GM12878 (cell line): Measurements from ENCODE around the gene PRCC. TPM values are rescaled to one million over a fixed set of nuclear protein-coding genes. Genes with fewer than 3 reads are reported as not detected.

Source experiments
- ATAC-seq: fragments of 200-7000 bp; cut with Tn5 transposase; 3 replicates; pipeline ENCODE4 v1.9.1; 2020; ENCODE audit warnings: mild to moderate bottlenecking, moderate library complexity
- BruUV-seq: library from RNA; stranded (reverse); fragments of 400-500 nt; replicated peaks from 2 replicates; lab custom pipeline; 2021; lab: Mats Ljungman, UMichigan
- CTCF ChIA-PET: fragments of 300-600 bp; sonication (Branson Sonifier 250); formaldehyde crosslinking; extraction: SDS; loops from one replicate; lab custom pipeline; 2021; ENCODE audit warnings: inconsistent platforms; lab: Yijun Ruan, JAX
- POLR2A ChIA-PET: fragments of 350-600 bp; formaldehyde crosslinking; extraction: SDS; loops from one replicate; lab custom pipeline; 2021; ENCODE audit warnings: inconsistent platforms; lab: Charles Lee
- RAD21 ChIA-PET: fragments of 300-600 bp; sonication (Branson Sonifier 250); formaldehyde crosslinking; loops from one replicate; lab custom pipeline; 2023; ENCODE audit warnings: antibody characterized with exemption; ENCODE audit not compliant: unreplicated experiment; lab: Charles Lee
- SMC1A ChIA-PET: fragments of 300-600 bp; sonication (Branson Sonifier 250); formaldehyde crosslinking; loops from one replicate; lab custom pipeline; 2023; ENCODE audit not compliant: unreplicated experiment, uncharacterized antibody; lab: Charles Lee
- DNase-seq: peaks from one replicate; pipeline ENCODE4 v3.0.0-alpha.2; 2011; ENCODE audit warnings: low read depth, low spot score
- FAIRE-seq: peaks from 3 replicates; lab custom pipeline; 2011; peaks lifted over from hg19 to GRCh38; lab: Jason Lieb, UNC
- H2AFZ ChIP-seq: 2 replicates; pipeline ENCODE4 v1.6.0; 2011; ENCODE audit warnings: low read depth, low read length, control low read depth; ENCODE audit not compliant: control insufficient read depth
- H3K27ac ChIP-seq: 2 replicates; pipeline ENCODE4 v1.5.1; 2011; ENCODE audit warnings: control low read depth; ENCODE audit not compliant: control insufficient read depth, insufficient read depth
- H3K27me3 ChIP-seq, 2 experiments: replicated peaks in 1 of 2; 2 replicates each; pipeline versions ENCODE4 v1.6.0 to v1.6.1; 2011; ENCODE audit warnings: low read length in 1 of 2; ENCODE audit not compliant: control insufficient read depth in 2 of 2, insufficient read depth in 2 of 2
- H3K36me3 ChIP-seq, 2 experiments: 2 replicates each; pipeline ENCODE4 v1.5.1; 2011; ENCODE audit warnings: low read length in 1 of 2; ENCODE audit not compliant: control insufficient read depth in 2 of 2, insufficient read depth in 2 of 2
- H3K4me1 ChIP-seq: 2 replicates; pipeline ENCODE4 v1.6.1; 2011; ENCODE audit warnings: mild to moderate bottlenecking, low read length, moderate library complexity, mixed read lengths; ENCODE audit not compliant: control insufficient read depth, insufficient read depth
- H3K4me2 ChIP-seq: 2 replicates; pipeline ENCODE4 v1.6.0; 2011; ENCODE audit warnings: control low read depth; ENCODE audit not compliant: control insufficient read depth, insufficient read depth
- H3K4me3 ChIP-seq: fragments of 200-600 bp; sonication (generic); 2 replicates; pipeline ENCODE4 v1.5.1; 2016
- H3K79me2 ChIP-seq: 2 replicates; pipeline ENCODE4 v1.6.0; 2011; ENCODE audit warnings: low read length; ENCODE audit not compliant: control insufficient read depth, insufficient read depth
- H3K9ac ChIP-seq: 2 replicates; pipeline ENCODE4 v1.8.0; 2011; ENCODE audit warnings: low read length, control low read depth, mixed read lengths; ENCODE audit not compliant: control insufficient read depth, insufficient read depth
- H3K9me3 ChIP-seq: replicated peaks from 3 replicates; pipeline ENCODE4 v1.5.1; 2011; ENCODE audit warnings: mild to moderate bottlenecking, low read length; ENCODE audit not compliant: control insufficient read depth, insufficient read depth
- H4K20me1 ChIP-seq: 2 replicates; pipeline ENCODE4 v1.6.0; 2011; ENCODE audit not compliant: control insufficient read depth, insufficient read depth
- CBFB ChIP-seq: IDR thresholded peaks from 2 replicates; pipeline ENCODE4 v1.6.1; 2016; ENCODE audit warnings: antibody characterized with exemption, low read depth
- IKZF1 ChIP-seq: fragments of 450-650 bp; conservative IDR thresholded peaks from 2 replicates; pipeline ENCODE4 v1.6.1; 2017; ENCODE audit warnings: antibody characterized with exemption, mild to moderate bottlenecking
- KLF5 ChIP-seq: fragments of 450-650 bp; IDR thresholded peaks from 2 replicates; pipeline ENCODE4 v1.6.1; 2014; ENCODE audit warnings: mild to moderate bottlenecking; ENCODE audit not compliant: partially characterized antibody
- MXI1 ChIP-seq: fragments of 150-350 bp; IDR thresholded peaks from 2 replicates; pipeline ENCODE4 v1.6.1; 2011; ENCODE audit warnings: low read depth, mild to moderate bottlenecking, inconsistent platforms, low read length, improper control_type of control experiment
- NFYA ChIP-seq: IDR thresholded peaks from 2 replicates; pipeline ENCODE4 v1.6.1; 2011; ENCODE audit warnings: low read depth, mild to moderate bottlenecking, low read length, improper control_type of control experiment, borderline replicate concordance
- NR2F1 ChIP-seq: fragments of 450-650 bp; conservative IDR thresholded peaks from 2 replicates; pipeline ENCODE4 v1.6.1; 2017; ENCODE audit warnings: mild to moderate bottlenecking
- POLR2AphosphoS2 ChIP-seq: IDR thresholded peaks from 2 replicates; pipeline ENCODE4 v1.6.1; 2011; ENCODE audit warnings: low read depth, mild to moderate bottlenecking, low read length, improper control_type of control experiment, moderate library complexity
- RCOR1 ChIP-seq: conservative IDR thresholded peaks from 2 replicates; pipeline ENCODE4 v1.6.1; 2012; ENCODE audit warnings: low read depth, low read length, improper control_type of control experiment
- STAT3 ChIP-seq: IDR thresholded peaks from 2 replicates; pipeline ENCODE4 v1.6.1; 2011; ENCODE audit warnings: low read depth, low read length, improper control_type of control experiment
- ZNF207 ChIP-seq: fragments of 450-650 bp; IDR thresholded peaks from 2 replicates; pipeline ENCODE4 v1.6.1; 2014; ENCODE audit warnings: antibody characterized with exemption, mild to moderate bottlenecking, borderline replicate concordance
- ZNF384 ChIP-seq: IDR thresholded peaks from 2 replicates; pipeline ENCODE4 v1.6.1; 2012; ENCODE audit warnings: low read depth, mild to moderate bottlenecking, low read length, improper control_type of control experiment, borderline replicate concordance
- WGBS: methylation state at CpG from one replicate; pipeline ENCODE4 v1.1.6; 2016; ENCODE audit warnings: low lambda C conversion rate; ENCODE audit not compliant: insufficient replicate concordance, insufficient coverage; ENCODE audit errors: missing lambda C conversion rate; 5-methylcytosine and 5-hydroxymethylcytosine counted together
- in situ Hi-C: fragments of 300-500 bp; cut with MboI; formaldehyde crosslinking; loops from 9 replicates; pipeline ENCODE4 v1.14.3; 2018; ENCODE audit warnings: mixed read lengths
- intact Hi-C: fragments of 100-400 bp; cut with micrococcal nuclease; formaldehyde crosslinking; loops from one replicate; pipeline ENCODE4 v1.14.2; 2022; ENCODE audit not compliant: unreplicated experiment
- polyA plus RNA-seq, 11 experiments: library from polyadenylated mRNA; depleted of rRNA in 4 of 11; unstranded in 6 of 11; stranded (reverse) in 5 of 11; fragments of >200 nt; fragmentation: Nextera tagmentation in 4 of 11; fragmentation: Illumina TruSeq in 1 of 11; extraction: Ambion mirVana in 4 of 11; extraction: Trizol in 1 of 11; gene quantifications; 1 replicate in 1 of 11; 2 replicates in 10 of 11; pipeline versions ENCODE4 v1.2.1 to v1.2.3, GENCODE V29; 2011 to 2016; ENCODE audit warnings: inconsistent platforms in 2 of 11, missing spikeins in 2 of 11, low read depth in 1 of 11
- total RNA-seq, 4 experiments: library from RNA; depleted of rRNA in 3 of 4; stranded (reverse); fragments of >200 nt in 3 of 4; fragmentation: Illumina TruSeq in 1 of 4; extraction: Trizol in 1 of 4; gene quantifications; 2 replicates each; pipeline versions ENCODE4 v1.2.1 to v1.2.3, GENCODE V29; 2013 to 2021
- TF ChIP-seq, protein P1 (sequence below): fragments of 450-650 bp; IDR thresholded peaks from 2 replicates; pipeline ENCODE4 v1.6.1; 2017; ENCODE audit warnings: mild to moderate bottlenecking, moderate library complexity
- TF ChIP-seq, protein P2 (sequence below): IDR thresholded peaks from 2 replicates; pipeline ENCODE4 v1.6.1; 2012; ENCODE audit warnings: improper control_type of control experiment, low read depth, low read length; ENCODE audit not compliant: insufficient replicate concordance
- TF ChIP-seq, protein P3 (sequence below): IDR thresholded peaks from 2 replicates; pipeline ENCODE4 v1.6.1; 2012; ENCODE audit warnings: low read depth, low read length, improper control_type of control experiment

PRCC gene
- total and polyA plus RNA-seq, 10 of the 15 experiments (the other 5 are each of a cell fraction or from before 2014, with no cell fraction given) = 23.8 to 132 (median 63.1) TPM

DNA sequence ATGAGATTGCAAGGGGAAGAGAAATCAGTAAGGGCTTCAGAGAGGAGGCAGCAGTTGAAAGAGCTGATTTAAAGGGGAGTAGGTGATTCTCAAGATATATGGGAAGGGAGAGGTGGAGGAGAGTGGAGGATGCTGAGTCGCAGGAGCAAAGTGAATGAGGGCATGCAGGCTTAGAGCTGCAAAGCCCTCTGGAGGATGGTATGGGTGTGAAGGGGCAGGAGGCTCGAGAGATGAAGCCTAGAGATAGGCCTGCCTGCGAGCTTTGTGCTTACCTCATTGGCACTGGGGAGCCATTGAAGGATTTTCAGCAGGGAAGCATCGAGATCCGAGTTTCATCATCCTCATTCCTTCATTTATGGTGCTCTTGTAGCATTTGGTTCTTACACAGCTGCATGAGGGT lies 65.1 kb downstream of the PRCC start:
- ChIA-PET POLR2A (interaction anchor here (1.9 kb wide), 1 partner anchor 25 kb away, joined by 4 read pairs; no protein-coding TSS in a partner anchor), CTCF (interaction anchor here (0.7 to 3.8 kb wide), 5 partner anchors 11 to 143 kb away, joined by 3 to 26 read pairs (median 5); partner anchors contain the start of gene NTRK1), SMC1A (interaction anchor here (2.0 to 2.4 kb wide), 2 partner anchors 24 to 107 kb away, joined by 6 to 7 read pairs; no protein-coding TSS in a partner anchor), RAD21 (interaction anchor here (0.8 kb wide), 1 partner anchor 28 kb away, joined by 3 read pairs; the partner anchor contains the start of gene NTRK1)
- H3K27ac ChIP-seq = no peak overlapping the region
- no peak overlapping the region for H3K4me3 ChIP-seq
- in situ Hi-C loops = no loop called here
- no peak for ATAC-seq
- H4K20me1 ChIP-seq = no peaks in the 10 kb centered on the region
- no peak overlapping the region for H3K4me2 ChIP-seq
- no TSS peak for BruUV-seq
- H2AFZ ChIP-seq = no peak overlapping the region
- intact Hi-C loops = no loop called here
- no peak overlapping the region for H3K9ac ChIP-seq
- H3K36me3 ChIP-seq = no peaks in the 10 kb centered on the region
- no peak for DNase-seq
- 20% methylated on average over 5 of the region's 5 CpGs for WGBS
- H3K27me3 ChIP-seq = no peaks in the 10 kb centered on the region
- FAIRE-seq = no peak
- H3K79me2 ChIP-seq = no peaks in the 10 kb centered on the region
- H3K9me3 ChIP-seq = no peaks in the 10 kb centered on the region
- peaks cover 21% of the 10 kb centered on the region for H3K4me1 ChIP-seq
- TF ChIP-seq, protein P1, sequence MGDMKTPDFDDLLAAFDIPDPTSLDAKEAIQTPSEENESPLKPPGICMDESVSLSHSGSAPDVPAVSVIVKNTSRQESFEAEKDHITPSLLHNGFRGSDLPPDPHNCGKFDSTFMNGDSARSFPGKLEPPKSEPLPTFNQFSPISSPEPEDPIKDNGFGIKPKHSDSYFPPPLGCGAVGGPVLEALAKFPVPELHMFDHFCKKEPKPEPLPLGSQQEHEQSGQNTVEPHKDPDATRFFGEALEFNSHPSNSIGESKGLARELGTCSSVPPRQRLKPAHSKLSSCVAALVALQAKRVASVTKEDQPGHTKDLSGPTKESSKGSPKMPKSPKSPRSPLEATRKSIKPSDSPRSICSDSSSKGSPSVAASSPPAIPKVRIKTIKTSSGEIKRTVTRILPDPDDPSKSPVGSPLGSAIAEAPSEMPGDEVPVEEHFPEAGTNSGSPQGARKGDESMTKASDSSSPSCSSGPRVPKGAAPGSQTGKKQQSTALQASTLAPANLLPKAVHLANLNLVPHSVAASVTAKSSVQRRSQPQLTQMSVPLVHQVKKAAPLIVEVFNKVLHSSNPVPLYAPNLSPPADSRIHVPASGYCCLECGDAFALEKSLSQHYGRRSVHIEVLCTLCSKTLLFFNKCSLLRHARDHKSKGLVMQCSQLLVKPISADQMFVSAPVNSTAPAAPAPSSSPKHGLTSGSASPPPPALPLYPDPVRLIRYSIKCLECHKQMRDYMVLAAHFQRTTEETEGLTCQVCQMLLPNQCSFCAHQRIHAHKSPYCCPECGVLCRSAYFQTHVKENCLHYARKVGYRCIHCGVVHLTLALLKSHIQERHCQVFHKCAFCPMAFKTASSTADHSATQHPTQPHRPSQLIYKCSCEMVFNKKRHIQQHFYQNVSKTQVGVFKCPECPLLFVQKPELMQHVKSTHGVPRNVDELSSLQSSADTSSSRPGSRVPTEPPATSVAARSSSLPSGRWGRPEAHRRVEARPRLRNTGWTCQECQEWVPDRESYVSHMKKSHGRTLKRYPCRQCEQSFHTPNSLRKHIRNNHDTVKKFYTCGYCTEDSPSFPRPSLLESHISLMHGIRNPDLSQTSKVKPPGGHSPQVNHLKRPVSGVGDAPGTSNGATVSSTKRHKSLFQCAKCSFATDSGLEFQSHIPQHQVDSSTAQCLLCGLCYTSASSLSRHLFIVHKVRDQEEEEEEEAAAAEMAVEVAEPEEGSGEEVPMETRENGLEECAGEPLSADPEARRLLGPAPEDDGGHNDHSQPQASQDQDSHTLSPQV = no peak
- TF ChIP-seq NFYA = no peak
- TF ChIP-seq, protein P2, sequence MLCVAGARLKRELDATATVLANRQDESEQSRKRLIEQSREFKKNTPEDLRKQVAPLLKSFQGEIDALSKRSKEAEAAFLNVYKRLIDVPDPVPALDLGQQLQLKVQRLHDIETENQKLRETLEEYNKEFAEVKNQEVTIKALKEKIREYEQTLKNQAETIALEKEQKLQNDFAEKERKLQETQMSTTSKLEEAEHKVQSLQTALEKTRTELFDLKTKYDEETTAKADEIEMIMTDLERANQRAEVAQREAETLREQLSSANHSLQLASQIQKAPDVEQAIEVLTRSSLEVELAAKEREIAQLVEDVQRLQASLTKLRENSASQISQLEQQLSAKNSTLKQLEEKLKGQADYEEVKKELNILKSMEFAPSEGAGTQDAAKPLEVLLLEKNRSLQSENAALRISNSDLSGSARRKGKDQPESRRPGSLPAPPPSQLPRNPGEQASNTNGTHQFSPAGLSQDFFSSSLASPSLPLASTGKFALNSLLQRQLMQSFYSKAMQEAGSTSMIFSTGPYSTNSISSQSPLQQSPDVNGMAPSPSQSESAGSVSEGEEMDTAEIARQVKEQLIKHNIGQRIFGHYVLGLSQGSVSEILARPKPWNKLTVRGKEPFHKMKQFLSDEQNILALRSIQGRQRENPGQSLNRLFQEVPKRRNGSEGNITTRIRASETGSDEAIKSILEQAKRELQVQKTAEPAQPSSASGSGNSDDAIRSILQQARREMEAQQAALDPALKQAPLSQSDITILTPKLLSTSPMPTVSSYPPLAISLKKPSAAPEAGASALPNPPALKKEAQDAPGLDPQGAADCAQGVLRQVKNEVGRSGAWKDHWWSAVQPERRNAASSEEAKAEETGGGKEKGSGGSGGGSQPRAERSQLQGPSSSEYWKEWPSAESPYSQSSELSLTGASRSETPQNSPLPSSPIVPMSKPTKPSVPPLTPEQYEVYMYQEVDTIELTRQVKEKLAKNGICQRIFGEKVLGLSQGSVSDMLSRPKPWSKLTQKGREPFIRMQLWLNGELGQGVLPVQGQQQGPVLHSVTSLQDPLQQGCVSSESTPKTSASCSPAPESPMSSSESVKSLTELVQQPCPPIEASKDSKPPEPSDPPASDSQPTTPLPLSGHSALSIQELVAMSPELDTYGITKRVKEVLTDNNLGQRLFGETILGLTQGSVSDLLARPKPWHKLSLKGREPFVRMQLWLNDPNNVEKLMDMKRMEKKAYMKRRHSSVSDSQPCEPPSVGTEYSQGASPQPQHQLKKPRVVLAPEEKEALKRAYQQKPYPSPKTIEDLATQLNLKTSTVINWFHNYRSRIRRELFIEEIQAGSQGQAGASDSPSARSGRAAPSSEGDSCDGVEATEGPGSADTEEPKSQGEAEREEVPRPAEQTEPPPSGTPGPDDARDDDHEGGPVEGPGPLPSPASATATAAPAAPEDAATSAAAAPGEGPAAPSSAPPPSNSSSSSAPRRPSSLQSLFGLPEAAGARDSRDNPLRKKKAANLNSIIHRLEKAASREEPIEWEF = no peak
- TF ChIP-seq CBFB = no peak
- TF ChIP-seq ZNF207 = no peak
- TF ChIP-seq, protein P3, sequence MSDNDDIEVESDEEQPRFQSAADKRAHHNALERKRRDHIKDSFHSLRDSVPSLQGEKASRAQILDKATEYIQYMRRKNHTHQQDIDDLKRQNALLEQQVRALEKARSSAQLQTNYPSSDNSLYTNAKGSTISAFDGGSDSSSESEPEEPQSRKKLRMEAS = no peak
- TF ChIP-seq KLF5 = no peak
- TF ChIP-seq MXI1 = no peak
- TF ChIP-seq STAT3 = no peak
- no peak for TF ChIP-seq ZNF384
- no peak for TF ChIP-seq IKZF1
- TF ChIP-seq NR2F1 = no peak
- no peak for TF ChIP-seq RCOR1
- no peak for TF ChIP-seq POLR2AphosphoS2
